KOPT-K1 (cell line): Measurements from ENCODE around the gene FAM81A.

Experiments
- H3K27ac ChIP-seq: fragments of 200-600 bp; sonication (generic); 2 replicates; pipeline ENCODE4 v1.5.1; 2016; ENCODE audit warnings: antibody characterized with exemption, mild to moderate bottlenecking, low read depth, low read length; ENCODE audit not compliant: poor library complexity, severe bottlenecking
- H3K36me3 ChIP-seq: fragments of 200-600 bp; sonication (generic); 2 replicates; pipeline ENCODE4 v1.5.1; 2017; ENCODE audit warnings: antibody characterized with exemption, mild to moderate bottlenecking, low read length, moderate library complexity; ENCODE audit not compliant: insufficient read depth
- H3K9me3 ChIP-seq: fragments of 200-600 bp; sonication (generic); 2 replicates; pipeline ENCODE4 v1.5.1; 2017; ENCODE audit warnings: antibody characterized with exemption, low read length, mild to moderate bottlenecking; ENCODE audit not compliant: insufficient read depth, poor library complexity, severe bottlenecking

The FAM81A gene

GRCh38 chr15:59557581-59557980 lies 119.6 kb downstream of the FAM81A start:
- Histone ChIP-seq H3K9me3 (no peaks in the 10 kb centered on the region), H3K27ac (no peak overlapping the region), H3K36me3 (no peaks in the 10 kb centered on the region)

GRCh38 chr15:59558851-59559250 lies 120.9 kb downstream of the FAM81A start:
- Histone ChIP-seq H3K36me3 (no peaks in the 10 kb centered on the region), H3K27ac (no peak overlapping the region), H3K9me3 (no peaks in the 10 kb centered on the region)

GRCh38 chr15:59561547-59561946 lies 123.6 kb downstream of the FAM81A start:
- no peaks in the 10 kb centered on the region for H3K9me3 ChIP-seq
- H3K36me3 ChIP-seq = no peaks in the 10 kb centered on the region
- H3K27ac ChIP-seq = no peak overlapping the region

- no peaks in the 10 kb centered on the region for H3K9me3 ChIP-seq
- H3K27ac ChIP-seq = no peak overlapping the region
- no peaks in the 10 kb centered on the region for H3K36me3 ChIP-seq
These were observed 124.6 kb downstream of the FAM81A start for GRCh38 chr15:59562448-59563186.

GRCh38 chr15:59565299-59565698 lies 127.3 kb downstream of the FAM81A start:
- Histone ChIP-seq H3K36me3 (no peaks in the 10 kb centered on the region), H3K27ac (no peak overlapping the region), H3K9me3 (no peaks in the 10 kb centered on the region)

- Histone ChIP-seq H3K9me3 (no peaks in the 10 kb centered on the region), H3K27ac (no peak overlapping the region), H3K36me3 (no peaks in the 10 kb centered on the region)
These were observed 129.3 kb downstream of the FAM81A start for GRCh38 chr15:59567324-59567723.

- no peaks in the 10 kb centered on the region for H3K9me3 ChIP-seq
- H3K36me3 ChIP-seq = no peaks in the 10 kb centered on the region
- no peak overlapping the region for H3K27ac ChIP-seq
These were observed 131.5 kb downstream of the FAM81A start for GRCh38 chr15:59569477-59569876.

- Histone ChIP-seq H3K36me3 (no peaks in the 10 kb centered on the region), H3K9me3 (no peaks in the 10 kb centered on the region), H3K27ac (no peak overlapping the region)
These were observed 132.3 kb downstream of the FAM81A start for GRCh38 chr15:59570315-59570714.

GRCh38 chr15:59571606-59572005 lies 133.6 kb downstream of the FAM81A start:
- Histone ChIP-seq H3K9me3 (no peaks in the 10 kb centered on the region), H3K27ac (no peak overlapping the region), H3K36me3 (no peaks in the 10 kb centered on the region)
